Cardiac muscle cell (in vitro differentiated cells and primary cell): ENCODE results near the gene IQSEC3. TPM values are rescaled to one million over a fixed set of nuclear protein-coding genes. Genes with fewer than 3 reads are reported as not detected.

Experiments
- DNase-seq, 2 donors: peaks; one replicate each; pipeline versions ENCODE4 v3.0.0 to v3.0.0-alpha.2; 2010 to 2017; ENCODE audit warnings: low read depth in 1 of 2, low spot score in 1 of 2
- H3K27ac ChIP-seq: fragments of 200-600 bp; sonication (generic); 2 replicates; pipeline ENCODE4 v1.5.1; 2016
- H3K27me3 ChIP-seq: fragments of 200-600 bp; sonication (generic); 2 replicates; pipeline ENCODE4 v1.6.0; 2016; ENCODE audit warnings: control low read depth
- H3K36me3 ChIP-seq: fragments of 200-600 bp; sonication (generic); 2 replicates; pipeline ENCODE4 v1.5.1; 2016; ENCODE audit warnings: control low read depth
- H3K4me1 ChIP-seq: fragments of 200-600 bp; sonication (generic); 2 replicates; pipeline ENCODE4 v1.8.1; 2017; ENCODE audit warnings: low read depth, mild to moderate bottlenecking, mixed run types
- H3K4me3 ChIP-seq: fragments of 200-600 bp; sonication (generic); 2 replicates; pipeline ENCODE4 v1.5.1; 2016; ENCODE audit warnings: mild to moderate bottlenecking
- H3K9me3 ChIP-seq: fragments of 200-600 bp; sonication (generic); 2 replicates; pipeline ENCODE4 v1.5.1; 2017; ENCODE audit warnings: low read depth, mild to moderate bottlenecking, control low read depth
- CTCF ChIP-seq: IDR thresholded peaks from 2 replicates; pipeline ENCODE4 v1.5.1; 2012; ENCODE audit warnings: low read depth, mild to moderate bottlenecking, low read length
- polyA plus RNA-seq: library from polyadenylated mRNA; unstranded; fragments of >200 nt; fragmentation: Nextera tagmentation; extraction: Ambion mirVana; gene quantifications from 2 replicates; pipeline ENCODE4 v1.2.1, GENCODE V29; 2016
- total RNA-seq: library from RNA; depleted of rRNA; stranded (reverse); fragments of >200 nt; gene quantifications from 2 replicates; pipeline ENCODE4 v1.2.3, GENCODE V29; 2016

IQSEC3 gene
- total and polyA plus RNA-seq, 2 experiments from 2014 or later, result 0.42 to 2.7 TPM

GRCh38 chr12:205026-205425 lies 138.5 kb downstream of the IQSEC3 start:
- Histone ChIP-seq H3K4me1 (peaks cover 4% of the 10 kb centered on the region), H3K27me3 (peaks cover 53% of the 10 kb centered on the region), H3K36me3 (no peaks in the 10 kb centered on the region), H3K4me3 (no peak overlapping the region), H3K27ac (no peak overlapping the region), H3K9me3 (no peaks in the 10 kb centered on the region)
- TF ChIP-seq CTCF, result no peak
- no peak for DNase-seq

DNA sequence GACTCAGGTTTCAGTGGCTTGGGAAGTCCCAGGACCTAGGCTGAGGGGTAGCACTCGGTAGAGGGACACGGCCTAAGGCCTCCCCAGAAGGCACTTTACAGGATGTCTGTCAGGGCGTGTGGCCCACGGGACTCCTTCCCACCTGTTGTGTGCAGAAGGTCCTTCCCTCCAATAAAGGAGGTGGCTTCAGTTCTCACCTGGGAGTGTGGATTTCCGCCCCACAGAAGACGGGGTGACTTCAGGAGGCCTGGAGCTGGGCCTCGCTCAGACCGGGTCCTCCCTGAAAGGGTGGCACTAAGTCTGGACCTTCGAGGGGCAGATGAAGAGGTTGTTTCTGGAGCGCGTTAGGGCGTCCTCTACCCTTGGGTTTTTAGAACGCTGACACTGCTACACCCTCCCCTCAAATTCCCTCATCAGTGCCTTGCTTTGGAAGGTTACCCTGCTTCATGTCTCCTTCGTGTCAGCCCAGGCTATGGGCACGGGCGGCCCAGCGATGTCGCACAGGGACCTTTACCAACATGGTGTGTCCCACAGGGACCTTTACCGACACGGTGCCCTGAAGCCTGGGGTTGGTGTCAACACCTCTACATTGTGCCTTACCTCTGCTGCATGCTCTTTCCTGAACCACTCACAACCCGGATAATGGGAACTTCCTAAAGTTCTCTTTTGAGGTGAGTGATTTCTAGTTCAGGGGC lies 140.3 kb downstream of the IQSEC3 start:
- Histone ChIP-seq H3K4me3 (no peak overlapping the region), H3K27ac (no peak overlapping the region), H3K9me3 (no peaks in the 10 kb centered on the region), H3K4me1 (peaks cover 15% of the 10 kb centered on the region), H3K27me3 (peaks cover 38% of the 10 kb centered on the region), H3K36me3 (no peaks in the 10 kb centered on the region)
- TF ChIP-seq CTCF, result no peak
- DNase-seq, result no peak

- H3K4me3 ChIP-seq, result no peak overlapping the region
- no peaks in the 10 kb centered on the region for H3K36me3 ChIP-seq
- H3K27me3 ChIP-seq, result peaks cover 29% of the 10 kb centered on the region
- no peak for DNase-seq
- peaks cover 19% of the 10 kb centered on the region for H3K4me1 ChIP-seq
- TF ChIP-seq CTCF, result no peak
- H3K9me3 ChIP-seq, result no peaks in the 10 kb centered on the region
- H3K27ac ChIP-seq, result no peak overlapping the region
Measured at GRCh38 chr12:207804-208203, 141.2 kb downstream of the IQSEC3 start.

GRCh38 chr12:208813-209212 lies 142.2 kb downstream of the IQSEC3 start:
- no peak overlapping the region for H3K27ac ChIP-seq
- peaks cover 20% of the 10 kb centered on the region for H3K27me3 ChIP-seq
- no peak for TF ChIP-seq CTCF
- DNase-seq, result no peak
- peaks cover 19% of the 10 kb centered on the region for H3K4me1 ChIP-seq
- H3K9me3 ChIP-seq, result no peaks in the 10 kb centered on the region
- no peak overlapping the region for H3K4me3 ChIP-seq
- no peaks in the 10 kb centered on the region for H3K36me3 ChIP-seq

DNA sequence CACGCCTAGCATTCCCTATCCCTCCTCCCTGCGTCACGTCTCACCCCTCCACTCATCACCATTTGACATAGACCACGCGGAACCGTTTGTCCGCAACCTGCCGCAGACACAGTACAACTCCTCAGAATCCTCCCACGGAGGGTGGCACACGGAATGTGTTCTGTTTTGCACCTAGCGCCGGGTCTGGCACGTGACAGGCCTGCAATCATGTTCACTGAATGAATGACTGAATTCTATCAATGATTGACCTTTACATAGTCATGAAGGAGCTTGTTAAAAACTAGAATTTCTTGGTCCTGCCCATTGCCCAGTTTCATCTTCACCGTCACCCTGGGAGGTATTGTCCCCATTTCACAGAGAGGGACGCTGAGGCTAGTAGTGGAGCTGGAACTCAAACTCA lies 142.7 kb downstream of the IQSEC3 start:
- no peak for DNase-seq
- H3K9me3 ChIP-seq, result no peaks in the 10 kb centered on the region
- no peak overlapping the region for H3K4me3 ChIP-seq
- no peak overlapping the region for H3K27ac ChIP-seq
- no peak for TF ChIP-seq CTCF
- H3K36me3 ChIP-seq, result no peaks in the 10 kb centered on the region
- H3K27me3 ChIP-seq, result peaks cover 16% of the 10 kb centered on the region
- peaks cover 15% of the 10 kb centered on the region for H3K4me1 ChIP-seq
